GM12892 (cell line): ENCODE results near the gene RAB6A.

ENCODE experiments used
- POLR2A ChIP-seq: IDR thresholded peaks from 2 replicates; pipeline ENCODE4 v1.6.1; 2011; ENCODE audit warnings: low read depth, low read length, control low read depth
- POLR2AphosphoS5 ChIP-seq: IDR thresholded peaks from 2 replicates; pipeline ENCODE4 v1.6.1; 2011; ENCODE audit warnings: low read depth, low read length, control low read depth

DNA sequence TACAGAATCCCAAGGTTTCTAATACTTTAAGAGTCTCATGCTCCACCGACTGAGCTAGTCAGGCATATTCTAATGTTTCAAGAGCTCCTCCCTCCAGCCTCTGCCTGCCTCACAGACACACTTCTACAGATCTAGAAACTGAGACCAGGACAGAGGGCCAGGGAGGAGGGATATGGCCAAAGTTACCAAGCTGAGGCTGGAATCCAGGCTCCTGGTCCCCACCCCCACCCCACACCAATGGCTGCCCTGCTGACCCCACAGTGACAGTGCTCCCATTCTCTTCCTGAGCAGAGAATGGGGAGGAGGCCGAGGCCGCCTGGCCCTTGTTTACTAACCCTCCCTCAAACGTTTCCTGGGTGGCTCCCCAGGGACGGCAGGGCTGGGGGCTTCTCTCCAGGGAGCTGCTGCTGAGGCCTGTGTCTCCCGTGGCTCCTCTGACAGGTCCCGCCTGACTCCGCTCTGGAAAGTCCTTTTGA is 112.3 kb downstream of the RAB6A start:
- TF ChIP-seq POLR2AphosphoS5 (no peak), POLR2A (no peak)
